ENCODE results near the gene PPM1A.
"Not testable (repeated sequence)": the region's sequence is repeated elsewhere in the genome, so short reads cannot be mapped to it uniquely, and the experiment has no call there.

PPM1A gene

GRCh38 chr14:60266021-60266937 lies 17.3 kb downstream of the PPM1A start:
- DNase-seq (ENCODE audit: low read depth) = no peak

GRCh38 chr14:60272177-60272576 lies 23.2 kb downstream of the PPM1A start:
- DNase-seq (ENCODE audit: low read depth) = no peak

- DNase-seq (ENCODE audit: low read depth) = no peak
These were observed 24.9 kb downstream of the PPM1A start for GRCh38 chr14:60273956-60274355.

GRCh38 chr14:60274448-60274847 lies 25.4 kb downstream of the PPM1A start:
- DNase-seq (ENCODE audit: low read depth) = no peak

- DNase-seq (ENCODE audit: low read depth) = no peak
These were observed 26.9 kb downstream of the PPM1A start for GRCh38 chr14:60275932-60276331.

- DNase-seq (ENCODE audit: low read depth) = no peak
These were observed 27.3 kb downstream of the PPM1A start for GRCh38 chr14:60276347-60276746.

- DNase-seq (ENCODE audit: low read depth) = no peak
These were observed 28.7 kb downstream of the PPM1A start for GRCh38 chr14:60277605-60278190.

GRCh38 chr14:60278350-60278749 lies 29.3 kb downstream of the PPM1A start:
- DNase-seq (ENCODE audit: low read depth) = no peak

- DNase-seq (ENCODE audit: low read depth) = no peak
These were observed 38.4 kb downstream of the PPM1A start for GRCh38 chr14:60287452-60287851.

GRCh38 chr14:60288279-60288678 lies 39.3 kb downstream of the PPM1A start:
- no peak for DNase-seq (ENCODE audit: low read depth)

- DNase-seq (ENCODE audit: low read depth) = no peak
These were observed 45.5 kb downstream of the PPM1A start for GRCh38 chr14:60294411-60295069.

- no peak for DNase-seq (ENCODE audit: low read depth)
These were observed 51.0 kb downstream of the PPM1A start for GRCh38 chr14:60300019-60300418.

- DNase-seq (ENCODE audit: low read depth) = no peak
These were observed 52.7 kb downstream of the PPM1A start for GRCh38 chr14:60301685-60302084.

- no peak for DNase-seq (ENCODE audit: low read depth)
These were observed 53.6 kb downstream of the PPM1A start for GRCh38 chr14:60302663-60303062.

- no peak for DNase-seq (ENCODE audit: low read depth)
These were observed 54.7 kb downstream of the PPM1A start for GRCh38 chr14:60303745-60304144.

GRCh38 chr14:60304509-60304908 lies 55.5 kb downstream of the PPM1A start:
- DNase-seq (ENCODE audit: low read depth) = no peak

- DNase-seq (ENCODE audit: low read depth) = no peak
These were observed 61.0 kb downstream of the PPM1A start for GRCh38 chr14:60309867-60310552.

GRCh38 chr14:60311417-60311816 lies 62.4 kb downstream of the PPM1A start:
- DNase-seq (ENCODE audit: low read depth) = peak; percentile 11

- DNase-seq (ENCODE audit: low read depth) = no peak
These were observed 64.1 kb downstream of the PPM1A start for GRCh38 chr14:60313093-60313492.

- DNase-seq (ENCODE audit: low read depth) = no peak
These were observed 66.4 kb downstream of the PPM1A start for GRCh38 chr14:60315196-60315990.

GRCh38 chr14:60317609-60318008 lies 68.6 kb downstream of the PPM1A start:
- DNase-seq (ENCODE audit: low read depth) = no peak

GRCh38 chr14:60320860-60321259 lies 71.8 kb downstream of the PPM1A start:
- not testable (repeated sequence) for DNase-seq (ENCODE audit: low read depth)

Data from stromal cell of bone marrow (primary cell).